ENCODE measurements around the gene RAB5B. TPM values are rescaled to one million over a fixed set of nuclear protein-coding genes. Genes with fewer than 3 reads are reported as not detected.
A peak's percentile ranks its signal among the peaks of the same experiment; 100 is the strongest.
"Not testable (repeated sequence)": the region's sequence is repeated elsewhere in the genome, so short reads cannot be mapped to it uniquely, and the experiment has no call there.

The RAB5B gene
- total RNA-seq, 1 donor: 25.1 TPM

DNA sequence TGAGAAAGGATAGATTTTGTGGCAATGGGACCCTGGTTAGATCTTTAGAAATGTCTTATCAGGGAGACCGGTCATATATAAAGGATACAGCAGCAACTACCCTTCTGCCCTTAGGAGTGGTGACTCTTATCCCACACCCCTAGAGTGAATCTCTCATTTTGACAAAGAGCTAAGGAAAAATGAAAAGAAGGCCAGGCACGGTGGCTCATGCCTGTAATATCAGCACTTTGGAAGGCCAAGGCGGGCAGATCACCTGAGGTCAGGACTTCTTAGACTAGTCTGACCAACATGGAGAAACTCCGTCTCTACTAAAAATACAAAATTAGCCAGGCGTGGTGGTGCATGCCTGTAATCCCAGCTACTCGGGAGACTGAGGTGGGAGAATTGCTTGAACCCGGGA, 12.1 kb downstream of the RAB5B start:
- H3K4me3 ChIP-seq (ENCODE audit: low read length); H3K9me3 ChIP-seq (ENCODE audit: low read depth, low read length); H3K27me3 ChIP-seq (ENCODE audit: insufficient read depth, low read length): not testable (repeated sequence)
- H3K4me1 ChIP-seq (ENCODE audit: insufficient read depth, low read length): peaks cover 27% of the 10 kb centered on the region

DNA sequence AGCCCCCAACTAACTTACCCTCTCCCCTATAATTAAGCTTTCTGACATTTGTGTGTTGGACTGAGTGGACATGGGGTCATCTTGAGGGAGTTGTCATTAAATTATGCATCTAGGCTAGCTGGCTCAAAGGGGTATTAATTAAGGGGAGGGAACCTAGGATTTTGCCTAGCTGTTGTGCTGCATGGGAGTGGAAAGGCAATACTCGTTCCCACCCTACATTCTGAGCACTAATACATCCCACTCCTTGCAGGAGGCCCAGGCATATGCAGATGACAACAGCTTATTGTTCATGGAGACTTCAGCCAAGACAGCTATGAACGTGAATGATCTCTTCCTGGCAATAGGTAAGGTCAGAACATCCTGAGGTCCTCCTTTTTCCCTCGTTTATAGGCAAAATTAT, 17.2 kb downstream of the RAB5B start:
- Histone ChIP-seq H3K4me1 (ENCODE audit: insufficient read depth, low read length) (peaks cover 3% of the 10 kb centered on the region), H3K9me3 (ENCODE audit: low read depth, low read length) (no peaks in the 10 kb centered on the region), H3K27me3 (ENCODE audit: insufficient read depth, low read length) (no peaks in the 10 kb centered on the region), H3K4me3 (ENCODE audit: low read length) (no peak overlapping the region)

DNA sequence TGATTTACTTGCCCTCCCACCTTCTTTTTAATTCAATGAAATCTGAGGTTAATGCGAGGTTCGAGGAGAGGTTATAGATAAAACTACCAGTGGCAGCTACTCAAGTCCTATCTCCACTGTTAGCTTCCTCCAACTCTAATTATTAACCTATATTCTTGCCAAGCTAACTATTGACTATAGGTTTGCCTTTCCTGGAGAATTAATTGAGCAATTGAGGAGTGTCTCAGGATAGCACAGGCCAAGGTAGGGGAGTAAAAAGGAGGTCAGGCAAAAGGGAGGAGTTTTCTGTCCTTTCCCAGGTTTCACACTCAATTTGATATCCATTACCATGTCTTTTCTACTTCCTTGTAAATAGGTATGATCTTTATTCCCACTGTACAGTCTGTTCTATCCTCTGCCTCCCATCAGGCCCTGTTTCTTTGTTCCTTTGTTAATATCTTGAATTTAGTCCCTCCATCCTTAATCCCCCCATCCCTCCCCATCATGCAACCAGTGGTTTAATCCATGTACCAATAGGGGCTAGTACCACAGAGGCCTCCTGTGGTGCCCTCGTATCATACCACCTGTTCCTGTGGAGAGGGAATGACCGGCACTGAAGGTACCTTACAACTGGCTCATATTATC, 19.5 kb downstream of the RAB5B start:
- Histone ChIP-seq H3K4me1 (ENCODE audit: insufficient read depth, low read length) (peaks cover 24% of the 10 kb centered on the region), H3K4me3 (ENCODE audit: low read length) (no peak overlapping the region), H3K9me3 (ENCODE audit: low read depth, low read length) (no peaks in the 10 kb centered on the region), H3K27me3 (ENCODE audit: insufficient read depth, low read length) (no peaks in the 10 kb centered on the region)

DNA sequence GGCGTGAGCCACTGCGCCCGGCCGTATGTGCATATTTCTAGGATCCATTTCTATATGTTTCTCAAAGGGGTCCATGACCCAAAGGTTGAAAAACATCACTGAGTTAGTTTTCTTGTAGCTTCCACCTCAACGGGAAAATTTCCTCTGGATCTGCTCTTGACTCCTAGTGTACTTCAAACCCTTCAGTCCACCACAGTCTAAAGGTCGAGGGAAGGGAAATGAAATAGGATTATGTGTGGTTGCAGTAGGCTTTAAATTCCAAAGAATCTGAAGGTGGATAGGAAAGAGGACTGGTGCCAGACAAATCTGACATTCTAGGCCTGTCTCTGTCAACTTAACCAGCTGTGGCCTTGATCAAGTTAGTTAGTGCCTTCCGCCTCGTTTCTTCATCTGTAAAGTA, 21.5 kb downstream of the RAB5B start:
- Histone ChIP-seq H3K27me3 (ENCODE audit: insufficient read depth, low read length) (no peaks in the 10 kb centered on the region), H3K4me1 (ENCODE audit: insufficient read depth, low read length) (peaks cover 24% of the 10 kb centered on the region), H3K9me3 (ENCODE audit: low read depth, low read length) (no peaks in the 10 kb centered on the region), H3K4me3 (ENCODE audit: low read length) (no peak overlapping the region)

DNA sequence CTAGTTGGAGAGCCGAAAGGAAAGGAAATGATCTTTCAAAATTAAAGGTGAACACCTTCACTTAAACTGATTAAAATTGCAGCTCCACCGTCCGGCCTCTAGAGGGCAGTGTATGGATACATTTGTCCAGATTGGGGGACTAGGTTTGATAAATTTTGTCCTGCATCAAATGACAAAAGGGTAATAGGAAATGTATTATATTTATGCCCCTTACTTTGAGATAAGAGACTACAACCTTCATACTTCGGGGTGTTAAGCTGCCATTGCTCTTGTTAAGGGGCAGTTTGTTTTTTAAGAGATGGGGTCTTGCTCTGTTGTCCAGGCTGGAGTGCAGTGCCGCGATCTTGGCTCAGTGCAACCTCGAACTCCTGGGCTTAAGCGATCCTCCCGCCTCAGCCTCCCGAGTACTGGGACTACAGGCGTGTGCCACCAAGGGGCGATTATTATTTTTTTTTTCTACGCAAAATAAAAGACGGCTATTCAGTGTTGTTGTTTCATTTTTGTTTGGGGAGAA, 22.4 kb downstream of the RAB5B start:
- no peaks in the 10 kb centered on the region for H3K27me3 ChIP-seq (ENCODE audit: insufficient read depth, low read length)
- H3K4me1 ChIP-seq (ENCODE audit: insufficient read depth, low read length): peaks cover 24% of the 10 kb centered on the region
- peak overlapping the region; percentile 41 for H3K4me3 ChIP-seq (ENCODE audit: low read length)
- no peaks in the 10 kb centered on the region for H3K9me3 ChIP-seq (ENCODE audit: low read depth, low read length)

DNA sequence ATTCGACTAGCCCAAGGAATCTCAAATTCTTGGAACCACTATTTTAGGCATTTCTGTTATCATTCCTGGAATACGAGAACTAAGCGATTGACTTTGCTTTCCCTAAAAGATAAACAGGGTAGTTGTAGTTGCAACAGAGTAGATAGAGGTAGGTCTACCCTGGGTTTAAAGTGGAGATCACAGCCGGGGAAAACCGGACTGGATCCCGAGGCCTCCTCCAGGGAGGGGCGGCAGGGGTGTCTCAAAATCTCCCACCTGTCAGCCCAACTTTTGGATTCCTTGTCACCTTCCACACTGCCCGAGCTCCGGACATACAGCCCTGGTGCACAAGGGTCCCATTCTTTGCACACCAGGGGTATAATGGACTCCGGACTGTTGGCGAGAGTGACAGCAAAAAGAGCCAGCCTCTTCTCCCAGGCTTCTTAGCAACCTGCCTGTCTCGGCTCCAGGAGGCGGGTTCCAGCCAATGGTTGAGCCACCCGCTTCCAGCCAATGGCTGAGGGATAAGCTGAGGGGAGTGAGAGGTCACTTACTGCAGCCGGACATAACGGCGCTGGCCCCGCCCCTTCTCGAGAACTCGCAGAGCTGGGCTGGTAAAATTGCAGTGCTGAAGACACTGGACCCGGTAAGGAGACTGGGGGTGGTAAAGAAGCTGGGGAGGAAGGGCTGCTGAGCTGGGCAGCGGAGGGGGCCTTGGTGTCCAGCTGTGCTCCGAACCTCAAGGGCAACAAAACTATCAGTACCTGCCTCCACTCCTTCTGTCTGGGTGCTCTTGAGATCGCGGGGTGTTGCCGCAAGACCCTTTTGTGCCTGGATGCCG, 23.0 kb downstream of the RAB5B start, which contains the start of gene SUOX:
Gene SUOX (plus strand): TSS at position 562 of the 820 bp plus-strand sequence. CDS start 4,946 bp downstream, outside the sequence.
- Histone ChIP-seq H3K9me3 (ENCODE audit: low read depth, low read length) (no peaks in the 10 kb centered on the region), H3K4me1 (ENCODE audit: insufficient read depth, low read length) (peaks cover 24% of the 10 kb centered on the region), H3K27me3 (ENCODE audit: insufficient read depth, low read length) (no peaks in the 10 kb centered on the region), H3K4me3 (ENCODE audit: low read length) (peak within 1 kb of the TSS; percentile 41)

DNA sequence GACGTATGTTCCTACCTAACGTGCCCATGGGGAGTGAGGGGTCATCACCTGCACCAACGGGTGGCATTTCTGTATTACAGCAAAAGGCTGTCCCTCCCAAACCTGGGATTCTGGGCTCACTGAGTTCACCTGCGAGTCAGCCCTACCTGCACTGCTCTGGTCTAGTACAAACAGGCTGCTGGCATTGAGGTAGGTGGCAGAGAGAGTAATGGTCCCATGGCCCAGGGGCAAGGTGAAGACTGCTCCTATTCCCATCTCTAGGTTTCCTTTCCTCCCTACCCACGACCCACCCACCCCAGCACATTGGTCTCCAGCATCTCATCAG, 23.6 kb downstream of the RAB5B start:
- Histone ChIP-seq H3K9me3 (ENCODE audit: low read depth, low read length) (no peaks in the 10 kb centered on the region), H3K4me1 (ENCODE audit: insufficient read depth, low read length) (peaks cover 24% of the 10 kb centered on the region), H3K4me3 (ENCODE audit: low read length) (peak overlapping the region; percentile 41), H3K27me3 (ENCODE audit: insufficient read depth, low read length) (no peaks in the 10 kb centered on the region)

DNA sequence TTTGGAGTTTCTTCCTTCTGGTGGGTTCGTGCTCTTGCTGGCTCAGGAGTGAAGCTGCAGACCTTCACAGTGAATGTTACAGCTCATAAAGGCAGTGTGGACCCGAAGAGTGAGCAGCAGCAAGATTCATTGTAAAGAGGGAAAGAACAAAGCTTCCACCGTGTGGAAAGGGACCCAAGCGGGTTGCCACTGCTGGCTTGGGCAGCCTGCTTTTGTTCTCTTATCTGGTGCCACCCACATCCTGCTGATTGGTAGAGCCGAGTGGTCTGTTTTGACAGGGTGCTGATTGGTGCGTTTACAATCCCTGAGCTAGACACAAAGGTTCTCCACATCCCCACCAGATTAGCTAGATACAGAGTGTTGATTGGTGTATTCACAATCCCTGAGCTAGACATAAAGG, 25.6 kb downstream of the RAB5B start:
- not testable (repeated sequence) for H3K4me3 ChIP-seq (ENCODE audit: low read length); H3K9me3 ChIP-seq (ENCODE audit: low read depth, low read length); H3K27me3 ChIP-seq (ENCODE audit: insufficient read depth, low read length)
- peaks cover 24% of the 10 kb centered on the region for H3K4me1 ChIP-seq (ENCODE audit: insufficient read depth, low read length)

DNA sequence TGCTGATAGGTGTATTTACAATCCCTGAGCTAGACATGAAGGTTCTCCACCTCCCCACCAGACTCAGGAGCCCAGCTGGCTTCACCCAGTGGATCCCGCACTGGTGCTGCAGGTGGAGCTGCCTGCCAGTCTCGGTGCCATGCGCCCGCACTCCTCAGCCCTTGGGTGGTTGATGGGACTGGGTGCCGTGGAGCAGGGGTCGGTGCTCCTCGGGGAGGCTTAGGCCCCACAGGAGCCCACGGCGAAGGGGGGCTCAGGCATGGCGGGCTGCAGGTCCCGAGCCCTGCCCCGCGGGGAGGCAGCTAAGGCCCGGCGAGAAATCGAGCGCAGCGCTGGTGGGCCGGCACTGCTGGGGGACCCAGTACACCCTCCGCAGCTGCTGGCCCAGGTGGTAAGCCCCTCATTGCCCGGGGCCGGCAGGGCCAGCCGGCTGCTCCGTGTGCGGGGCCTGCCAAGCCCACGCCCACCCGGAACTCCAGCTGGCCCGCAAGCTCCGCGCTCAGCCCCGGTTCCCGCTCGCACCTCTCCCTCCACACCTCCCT, 26.2 kb downstream of the RAB5B start:
- H3K4me3 ChIP-seq (ENCODE audit: low read length); H3K9me3 ChIP-seq (ENCODE audit: low read depth, low read length); H3K27me3 ChIP-seq (ENCODE audit: insufficient read depth, low read length): not testable (repeated sequence)
- peaks cover 24% of the 10 kb centered on the region for H3K4me1 ChIP-seq (ENCODE audit: insufficient read depth, low read length)

DNA sequence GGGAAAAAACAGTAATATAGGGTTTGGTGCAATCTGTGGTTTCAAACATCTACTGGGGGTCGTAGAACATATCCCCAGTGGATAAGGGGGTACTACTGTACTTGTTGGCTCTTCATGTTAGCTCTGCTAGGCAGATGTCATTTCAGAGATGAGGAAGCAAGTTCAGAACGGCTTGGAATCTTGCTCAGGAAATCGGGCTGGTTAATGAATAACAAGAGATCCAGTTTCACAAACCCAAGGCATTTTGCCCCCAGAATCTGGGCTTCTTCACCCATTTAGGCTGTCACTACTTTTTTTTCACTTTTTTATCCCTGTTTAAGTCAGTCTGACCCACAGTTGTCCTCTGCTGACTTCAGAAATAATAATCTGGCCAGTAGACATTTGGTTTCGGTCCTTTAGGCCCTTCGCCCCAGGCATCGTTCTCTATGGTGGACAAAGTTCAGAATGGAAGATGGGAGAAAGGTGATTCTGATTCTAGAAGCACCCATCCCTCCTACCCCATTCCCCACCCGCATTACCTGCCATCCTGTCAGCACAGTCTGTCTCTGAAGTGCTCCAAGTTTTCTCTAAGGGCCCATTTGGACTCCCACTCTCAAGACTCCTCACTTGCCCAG, 27.7 kb downstream of the RAB5B start:
- Histone ChIP-seq H3K9me3 (ENCODE audit: low read depth, low read length) (no peaks in the 10 kb centered on the region), H3K4me1 (ENCODE audit: insufficient read depth, low read length) (peaks cover 24% of the 10 kb centered on the region), H3K4me3 (ENCODE audit: low read length) (no peak overlapping the region), H3K27me3 (ENCODE audit: insufficient read depth, low read length) (no peaks in the 10 kb centered on the region)

DNA sequence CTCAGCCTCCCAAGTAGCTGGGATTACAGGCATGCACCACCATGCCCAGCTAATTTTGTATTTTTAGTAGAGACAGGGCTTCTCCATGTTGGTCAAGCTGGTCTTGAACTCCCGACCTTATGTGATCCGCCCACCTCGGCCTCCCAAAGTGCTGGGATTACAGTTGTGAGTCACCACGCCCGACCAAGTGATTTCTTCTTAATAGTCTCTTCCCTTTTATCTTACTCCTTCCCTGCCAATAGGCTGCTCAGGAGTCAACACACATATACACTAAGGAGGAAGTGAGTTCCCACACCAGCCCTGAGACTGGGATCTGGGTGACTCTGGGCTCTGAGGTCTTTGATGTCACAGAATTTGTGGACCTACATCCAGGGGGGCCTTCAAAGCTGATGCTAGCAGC, 29.5 kb downstream of the RAB5B start:
- H3K4me3 ChIP-seq (ENCODE audit: low read length); H3K9me3 ChIP-seq (ENCODE audit: low read depth, low read length); H3K27me3 ChIP-seq (ENCODE audit: insufficient read depth, low read length): not testable (repeated sequence)
- H3K4me1 ChIP-seq (ENCODE audit: insufficient read depth, low read length): peaks cover 18% of the 10 kb centered on the region

DNA sequence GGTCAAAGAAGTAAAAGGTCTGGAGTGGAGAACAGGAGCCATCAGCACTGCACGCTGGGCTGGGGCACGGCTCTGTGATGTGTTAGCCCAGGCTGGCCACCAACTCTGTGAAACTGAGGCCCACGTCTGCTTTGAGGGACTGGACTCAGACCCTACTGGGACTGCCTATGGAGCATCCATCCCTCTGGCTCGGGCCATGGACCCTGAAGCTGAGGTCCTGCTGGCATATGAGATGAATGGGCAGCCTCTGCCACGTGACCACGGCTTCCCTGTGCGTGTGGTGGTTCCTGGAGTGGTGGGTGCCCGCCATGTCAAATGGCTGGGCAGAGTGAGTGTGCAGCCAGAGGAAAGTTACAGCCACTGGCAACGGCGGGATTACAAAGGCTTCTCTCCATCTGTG, 30.3 kb downstream of the RAB5B start:
- H3K27me3 ChIP-seq (ENCODE audit: insufficient read depth, low read length): no peaks in the 10 kb centered on the region
- H3K4me1 ChIP-seq (ENCODE audit: insufficient read depth, low read length): peaks cover 18% of the 10 kb centered on the region
- H3K4me3 ChIP-seq (ENCODE audit: low read length): no peak overlapping the region
- no peaks in the 10 kb centered on the region for H3K9me3 ChIP-seq (ENCODE audit: low read depth, low read length)

DNA sequence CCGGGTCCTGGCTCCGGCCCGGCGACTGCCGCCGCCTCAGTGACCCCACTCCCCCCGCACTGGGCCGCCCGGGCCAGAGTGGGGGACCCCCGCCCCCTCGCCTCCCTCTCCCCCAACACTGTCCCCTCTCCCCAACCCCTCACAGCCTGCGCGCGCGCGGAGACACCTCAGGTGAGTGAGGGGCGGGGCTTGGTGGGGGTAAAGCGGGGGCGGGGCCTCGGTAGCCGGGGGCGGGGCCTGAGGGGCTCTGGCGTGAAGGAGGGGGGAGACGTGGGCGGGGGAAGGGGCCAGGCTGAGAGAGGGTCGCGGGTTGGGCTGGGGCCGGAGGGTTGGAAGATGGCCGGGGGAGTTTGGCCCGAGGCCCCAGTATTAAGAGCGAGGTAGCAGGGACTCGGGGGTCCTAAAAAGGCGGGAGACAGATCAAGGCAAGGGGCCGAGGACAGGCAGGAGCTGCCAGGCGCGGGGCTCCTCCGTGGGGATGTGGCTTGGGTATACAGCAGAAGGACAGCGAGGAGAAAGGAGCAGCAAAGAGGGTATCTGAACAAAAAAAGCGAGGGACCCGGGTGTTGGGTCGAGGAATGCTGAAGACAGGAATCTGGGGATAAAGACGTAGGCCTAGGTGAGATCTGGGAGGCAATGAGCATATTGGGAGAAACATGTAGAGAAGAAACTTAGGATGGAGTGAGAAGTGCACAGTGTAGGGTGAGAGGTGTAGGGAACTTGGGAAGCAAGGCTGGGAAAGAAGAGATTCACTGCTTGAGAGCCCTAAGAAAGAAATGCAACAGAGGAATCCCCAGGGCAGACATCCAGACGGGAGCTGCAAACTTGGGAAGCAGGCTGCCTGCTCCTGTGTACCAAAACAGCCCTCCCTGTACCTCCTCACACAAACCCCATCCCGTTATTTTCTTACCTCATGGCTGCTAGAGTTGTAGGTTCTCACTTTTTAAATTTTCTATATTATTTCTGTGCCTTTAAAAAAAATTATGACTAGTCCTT, 34.0 kb downstream of the RAB5B start:
- no peaks in the 10 kb centered on the region for H3K27me3 ChIP-seq (ENCODE audit: insufficient read depth, low read length)
- peaks cover 18% of the 10 kb centered on the region for H3K4me1 ChIP-seq (ENCODE audit: insufficient read depth, low read length)
- H3K4me3 ChIP-seq (ENCODE audit: low read length): peak overlapping the region; percentile 36
- H3K9me3 ChIP-seq (ENCODE audit: low read depth, low read length): no peaks in the 10 kb centered on the region

DNA sequence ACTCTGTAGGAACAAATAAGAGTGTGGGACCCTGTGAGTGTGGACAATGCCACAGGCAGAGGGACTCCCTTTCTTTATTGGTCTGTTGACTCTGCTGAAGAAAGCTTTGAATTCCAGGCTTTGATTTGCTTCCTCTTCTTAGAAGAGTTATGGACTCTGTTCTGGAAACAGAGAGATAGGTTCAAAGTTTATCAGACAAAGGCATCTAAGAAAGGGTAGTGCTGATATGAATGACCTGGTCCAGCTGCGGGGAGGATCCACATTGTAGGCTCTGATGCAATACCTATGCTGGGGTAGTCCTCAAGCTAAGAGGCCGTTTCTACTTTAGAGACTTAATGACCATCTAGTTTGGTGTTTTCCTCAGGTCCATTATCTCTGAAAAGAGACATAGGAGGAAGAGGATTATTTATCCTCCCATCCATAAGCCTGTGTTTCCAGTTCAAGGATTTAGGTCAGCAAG, 36.3 kb downstream of the RAB5B start:
- Histone ChIP-seq H3K27me3 (ENCODE audit: insufficient read depth, low read length) (no peaks in the 10 kb centered on the region), H3K4me3 (ENCODE audit: low read length) (no peak overlapping the region), H3K9me3 (ENCODE audit: low read depth, low read length) (no peaks in the 10 kb centered on the region), H3K4me1 (ENCODE audit: insufficient read depth, low read length) (peaks cover 18% of the 10 kb centered on the region)
